Ramos (cell line): Measurements from ENCODE around the gene VPS36.
"Not testable (repeated sequence)": the region's sequence is repeated elsewhere in the genome, so short reads cannot be mapped to it uniquely, and the experiment has no call there.

Source experiments
- in situ Hi-C: fragments of 300-500 bp; cut with MboI; formaldehyde crosslinking; loops from one replicate; pipeline ENCODE4 v1.14.3; 2022; ENCODE audit warnings: low sequenced_read_pairs; ENCODE audit not compliant: unreplicated experiment

VPS36 gene

DNA sequence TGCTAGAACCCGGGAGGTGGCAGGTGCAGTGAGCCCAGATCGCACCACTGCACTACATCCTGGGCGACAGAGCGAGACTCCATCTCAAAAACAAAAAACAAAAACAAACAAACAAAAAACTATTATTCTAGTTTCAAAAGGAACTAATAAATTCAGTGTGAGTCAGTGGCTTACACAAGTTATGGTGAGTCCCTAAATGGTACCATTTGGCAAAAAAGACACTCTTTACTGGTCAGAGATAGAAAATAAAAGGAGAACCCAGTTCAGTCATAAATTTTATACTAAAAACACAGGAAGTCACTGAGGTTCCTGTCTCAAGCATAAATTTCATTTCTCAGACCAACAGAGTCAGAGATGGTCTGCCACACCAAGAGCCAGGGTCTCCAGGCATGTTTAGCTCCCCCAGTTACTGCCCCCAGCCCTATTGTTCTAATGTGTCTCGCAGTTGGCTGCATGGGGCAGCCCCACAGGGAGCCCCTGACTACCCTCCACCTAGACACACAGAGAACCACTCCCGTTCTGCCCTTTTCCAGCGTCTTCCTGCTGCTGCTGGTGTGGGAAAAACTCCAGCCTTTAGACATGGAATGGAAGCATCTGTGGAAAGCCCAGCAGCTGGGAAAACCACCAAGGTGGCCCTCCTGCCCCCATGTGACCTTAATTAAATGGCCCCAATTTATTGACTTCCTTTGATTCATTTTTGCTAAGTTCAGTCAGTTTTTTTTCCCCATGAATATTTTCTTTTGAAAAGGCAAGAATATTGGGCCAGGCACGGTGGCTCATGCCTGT, 56.7 kb downstream of the VPS36 start:
- in situ Hi-C loops, result no loop called here

- in situ Hi-C loops, result no loop called here
Measured at GRCh38 chr13:52387721-52388120, 62.7 kb downstream of the VPS36 start.

DNA sequence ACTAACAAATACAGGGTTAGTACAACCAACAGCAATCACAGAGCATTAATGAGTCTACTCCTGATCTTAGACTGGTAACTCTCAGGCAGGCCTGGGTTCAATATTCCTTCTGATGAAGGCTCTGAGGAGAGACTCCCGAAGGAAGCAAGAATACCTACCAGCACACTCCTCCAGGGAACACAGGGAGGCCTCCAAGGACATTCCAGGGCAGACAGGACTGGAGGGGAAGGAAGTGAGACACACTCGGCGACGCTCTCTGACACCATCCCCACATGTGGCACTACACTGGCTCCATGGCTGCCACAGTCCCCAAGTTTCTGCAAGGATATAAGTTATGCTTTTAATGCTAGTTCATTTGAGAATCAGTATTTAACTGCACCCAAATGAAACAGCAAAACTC, 64.6 kb downstream of the VPS36 start:
- in situ Hi-C loops, result no loop called here

DNA sequence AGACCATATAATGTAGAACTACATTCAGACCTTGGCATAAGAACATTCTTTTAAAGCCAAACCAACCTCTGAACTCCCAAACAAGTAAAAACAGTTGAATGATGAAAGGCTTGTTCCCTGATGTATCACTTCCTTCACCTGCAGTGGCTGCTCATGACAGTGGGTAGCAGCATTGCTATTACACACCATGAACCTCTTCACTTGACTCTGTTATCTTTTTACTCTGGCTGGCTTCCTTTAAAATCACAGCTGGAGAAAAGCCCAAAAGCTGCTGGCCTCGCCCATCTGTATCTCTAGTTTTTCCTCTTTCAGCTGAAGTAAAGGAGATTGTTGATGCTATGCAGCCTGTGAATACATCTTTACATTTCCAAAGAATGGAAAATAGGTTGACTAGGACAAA, 67.1 kb downstream of the VPS36 start:
- in situ Hi-C loops, result no loop called here

DNA sequence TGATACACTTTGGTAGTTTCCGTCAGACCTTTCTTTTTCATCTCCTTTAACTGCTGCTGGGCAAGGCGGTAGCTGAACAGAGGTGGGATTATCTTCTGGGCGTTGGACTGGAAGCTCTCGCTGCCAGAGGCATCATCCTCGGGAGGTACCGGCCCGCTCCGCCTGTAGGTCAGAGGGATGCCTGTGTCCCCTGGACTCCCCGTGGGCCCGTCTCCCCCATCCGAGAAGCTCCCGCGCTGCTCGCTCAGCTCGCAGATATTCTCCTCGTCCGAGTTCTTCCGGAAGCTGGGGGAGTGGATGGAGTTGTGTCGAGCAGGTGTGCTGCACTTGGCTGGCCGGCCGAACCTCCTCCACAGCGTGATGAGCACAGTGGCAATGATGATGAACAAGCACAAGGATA, 72.1 kb downstream of the VPS36 start:
- in situ Hi-C loops, result no loop called here

- in situ Hi-C loops, result no loop called here
Measured at GRCh38 chr13:52377898-52378297, 72.5 kb downstream of the VPS36 start.

- in situ Hi-C loops, result no loop called here
Measured at GRCh38 chr13:52374873-52375411, 75.5 kb downstream of the VPS36 start.

DNA sequence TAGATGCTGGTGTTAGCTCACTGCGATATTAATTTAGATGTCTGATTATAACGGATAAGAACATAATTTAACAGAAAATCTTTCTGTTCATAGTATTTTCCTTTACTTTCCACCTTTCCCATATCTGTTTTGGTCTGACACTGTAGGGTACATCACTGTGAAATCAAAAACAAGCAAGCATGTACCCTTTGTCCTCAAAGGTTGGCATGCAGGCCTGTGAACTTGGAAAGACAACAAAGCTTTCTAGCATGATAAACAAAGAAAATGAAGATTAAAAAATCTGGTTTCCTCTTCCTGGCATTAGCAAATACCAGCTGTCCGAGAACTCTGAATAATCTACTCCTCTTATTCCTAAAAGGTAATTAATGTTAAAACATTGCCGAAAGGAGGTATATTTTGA, 76.0 kb downstream of the VPS36 start:
- in situ Hi-C loops, result no loop called here

DNA sequence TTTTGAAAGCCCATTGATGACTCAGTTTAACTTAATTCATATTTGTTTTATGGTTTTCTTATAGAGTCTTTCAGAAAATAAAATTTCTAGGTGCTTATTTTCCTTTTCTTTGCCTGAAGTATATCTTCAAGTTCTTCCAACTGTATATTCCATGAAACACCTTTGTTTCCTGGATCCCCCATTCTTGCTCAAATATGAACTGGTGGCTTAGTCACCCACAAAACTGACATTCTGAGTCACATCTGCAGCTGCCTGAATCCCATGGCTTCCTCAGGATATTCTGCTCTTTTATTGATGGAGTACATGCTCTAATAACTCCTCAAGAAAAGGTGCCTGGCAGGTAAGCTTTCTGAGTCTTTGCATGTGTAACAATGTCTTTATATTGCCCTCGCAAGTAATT, 77.2 kb downstream of the VPS36 start:
- in situ Hi-C loops, result not testable (repeated sequence)

GRCh38 chr13:52371736-52372247, 78.6 kb downstream of the VPS36 start:
- in situ Hi-C loops, result no loop called here

DNA sequence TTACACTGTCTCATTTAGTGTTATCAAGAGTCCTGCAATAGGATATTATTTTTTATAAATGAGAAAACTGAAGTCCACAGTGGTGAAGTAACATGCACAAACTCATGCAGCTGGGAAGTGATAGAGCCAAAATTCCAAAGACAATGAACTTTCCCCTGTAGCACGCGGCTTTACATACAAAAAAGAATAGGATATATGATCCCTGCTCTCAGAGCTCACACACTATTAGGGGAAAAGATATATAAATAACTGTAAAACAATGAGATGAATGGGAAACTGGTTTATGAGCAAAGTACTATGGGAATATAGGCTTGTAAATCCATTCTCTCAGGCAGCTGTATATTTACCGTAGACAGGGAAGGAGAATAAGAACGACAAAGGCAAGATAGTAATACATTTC, 84.1 kb downstream of the VPS36 start:
- in situ Hi-C loops, result no loop called here
